IMR-90 (cell line): ENCODE measurements around the gene ADAMTS17. TPM values are rescaled to one million over a fixed set of nuclear protein-coding genes. Genes with fewer than 3 reads are reported as not detected.

Experiments used
- ATAC-seq: fragments of 200-7000 bp; cut with Tn5 transposase; 2 replicates; pipeline ENCODE4 v1.9.1; 2020; ENCODE audit warnings: low read depth, mild to moderate bottlenecking, moderate library complexity
- BruUV-seq: library from RNA; stranded (reverse); fragments of 400-500 nt; replicated peaks from 2 replicates; lab custom pipeline; 2021; lab: Mats Ljungman, UMichigan
- CTCF ChIA-PET: fragments of 300-600 bp; formaldehyde crosslinking; extraction: SDS; loops from one replicate; lab custom pipeline; 2021; ENCODE audit warnings: antibody characterized with exemption; lab: Yijun Ruan, JAX
- POLR2A ChIA-PET: fragments of 300-600 bp; sonication (Branson Sonifier 250); formaldehyde crosslinking; loops from one replicate; lab custom pipeline; 2022; ENCODE audit warnings: antibody characterized with exemption; ENCODE audit not compliant: unreplicated experiment; lab: Charles Lee
- DNase-seq: peaks from one replicate; pipeline ENCODE4 v3.0.0; 2013
- H2AFZ ChIP-seq: replicated peaks from 2 replicates; pipeline ENCODE3; 2013; ENCODE audit warnings: low read length, mild to moderate bottlenecking; ENCODE audit not compliant: poor library complexity
- H2AK5ac ChIP-seq: 2 replicates; pipeline ENCODE4 v1.6.1; 2013; ENCODE audit warnings: low read depth, low read length, inconsistent platforms
- H2AK9ac ChIP-seq: replicated peaks from 2 replicates; pipeline ENCODE3; 2013; ENCODE audit warnings: mild to moderate bottlenecking, low read depth, low read length, moderate library complexity; ENCODE audit not compliant: poor library complexity
- H2BK120ac ChIP-seq: 2 replicates; pipeline ENCODE4 v1.6.1; 2013; ENCODE audit warnings: low read depth, low read length, inconsistent platforms
- H2BK15ac ChIP-seq: 3 replicates; pipeline ENCODE4 v1.6.1; 2013; ENCODE audit warnings: low read depth, low read length, inconsistent platforms
- H2BK20ac ChIP-seq: 2 replicates; pipeline ENCODE4 v1.6.1; 2013; ENCODE audit warnings: low read depth, mild to moderate bottlenecking, inconsistent platforms, low read length, moderate library complexity
- H2BK5ac ChIP-seq: 2 replicates; pipeline ENCODE4 v1.6.1; 2013; ENCODE audit warnings: mild to moderate bottlenecking, low read depth, low read length, inconsistent platforms; ENCODE audit not compliant: poor library complexity, severe bottlenecking
- H3K14ac ChIP-seq: replicated peaks from 2 replicates; pipeline ENCODE4 v1.6.1; 2013; ENCODE audit warnings: low read depth, low read length, inconsistent platforms
- H3K18ac ChIP-seq: 2 replicates; pipeline ENCODE4 v1.6.1; 2013; ENCODE audit warnings: low read depth, low read length, control low read depth
- H3K23ac ChIP-seq: 2 replicates; pipeline ENCODE4 v1.6.1; 2013; ENCODE audit warnings: low read depth, low read length, inconsistent platforms
- H3K27ac ChIP-seq: 2 replicates; pipeline ENCODE4 v1.5.1; 2013; ENCODE audit warnings: mild to moderate bottlenecking, control low read depth, low read length; ENCODE audit not compliant: insufficient read depth
- H3K27me3 ChIP-seq: 2 replicates; pipeline ENCODE4 v1.6.1; 2013; ENCODE audit warnings: low read length; ENCODE audit not compliant: control insufficient read depth, insufficient read depth
- H3K36me3 ChIP-seq: 2 replicates; pipeline ENCODE4 v1.6.1; 2013; ENCODE audit warnings: low read length, mixed read lengths; ENCODE audit not compliant: control insufficient read depth, insufficient read depth
- H3K4ac ChIP-seq: 2 replicates; pipeline ENCODE4 v1.6.1; 2013; ENCODE audit warnings: low read depth, low read length, inconsistent platforms
- H3K4me1 ChIP-seq: 2 replicates; pipeline ENCODE4 v1.6.1; 2013; ENCODE audit warnings: low read length, mixed read lengths; ENCODE audit not compliant: control insufficient read depth, insufficient read depth
- H3K4me2 ChIP-seq: 2 replicates; pipeline ENCODE4 v1.6.1; 2013; ENCODE audit warnings: low read depth, mild to moderate bottlenecking, control low read depth, low read length, moderate library complexity
- H3K4me3 ChIP-seq: 2 replicates; pipeline ENCODE4 v1.5.1; 2013; ENCODE audit warnings: low read depth, mild to moderate bottlenecking, control low read depth, low read length, moderate library complexity; ENCODE audit not compliant: insufficient read depth
- H3K56ac ChIP-seq: 2 replicates; pipeline ENCODE4 v1.6.1; 2013; ENCODE audit warnings: low read length, inconsistent platforms; ENCODE audit not compliant: insufficient read depth; ENCODE audit errors: extremely low read depth
- H3K79me1 ChIP-seq, 2 experiments: 2 replicates each; pipeline ENCODE4 v1.6.1; 2013; ENCODE audit warnings: low read length in 2 of 2, inconsistent platforms in 1 of 2, low read depth in 1 of 2
- H3K9ac ChIP-seq: 2 replicates; pipeline ENCODE4 v1.6.1; 2013; ENCODE audit warnings: low read depth, low read length, control low read depth
- H3K9me1 ChIP-seq: 2 replicates; pipeline ENCODE4 v1.6.1; 2013; ENCODE audit warnings: low read length, inconsistent platforms; ENCODE audit not compliant: insufficient read depth
- H3K9me3 ChIP-seq: 2 replicates; pipeline ENCODE4 v1.6.1; 2013; ENCODE audit warnings: low read length; ENCODE audit not compliant: control insufficient read depth, insufficient read depth
- H4K20me1 ChIP-seq: 2 replicates; pipeline ENCODE4 v1.6.1; 2013; ENCODE audit warnings: low read length, inconsistent platforms; ENCODE audit not compliant: insufficient read depth
- H4K5ac ChIP-seq: 2 replicates; pipeline ENCODE4 v1.6.1; 2013; ENCODE audit warnings: mild to moderate bottlenecking, low read depth, low read length, control low read depth
- H4K8ac ChIP-seq, 2 experiments: 2 replicates each; pipeline ENCODE4 v1.6.1; 2013; ENCODE audit warnings: low read depth in 2 of 2, low read length in 2 of 2, control low read depth in 1 of 2, inconsistent platforms in 1 of 2
- H4K91ac ChIP-seq: 2 replicates; pipeline ENCODE4 v1.6.1; 2013; ENCODE audit warnings: low read depth, low read length, inconsistent platforms; ENCODE audit not compliant: insufficient read depth
- CEBPB ChIP-seq: IDR thresholded peaks from 2 replicates; pipeline ENCODE4 v1.6.1; 2012; ENCODE audit warnings: low read depth, low read length, improper control_type of control experiment
- CHD1 ChIP-seq: IDR thresholded peaks from 2 replicates; pipeline ENCODE4 v1.6.1; 2012; ENCODE audit warnings: low read depth, low read length, improper control_type of control experiment
- ELK1 ChIP-seq: fragments of 150-350 bp; IDR thresholded peaks from 2 replicates; pipeline ENCODE4 v1.6.1; 2016; ENCODE audit warnings: low read depth, mild to moderate bottlenecking, low read length, moderate library complexity, borderline replicate concordance
- FOS ChIP-seq: fragments of 150-350 bp; IDR thresholded peaks from 2 replicates; pipeline ENCODE4 v1.6.1; 2016; ENCODE audit warnings: low read depth, low read length
- MAFK ChIP-seq: IDR thresholded peaks from 2 replicates; pipeline ENCODE4 v1.6.1; 2012; ENCODE audit warnings: low read depth, low read length, improper control_type of control experiment
- MAZ ChIP-seq: IDR thresholded peaks from 2 replicates; pipeline ENCODE4 v1.6.1; 2012; ENCODE audit warnings: low read depth, mild to moderate bottlenecking, low read length, improper control_type of control experiment, moderate library complexity, borderline replicate concordance
- MXI1 ChIP-seq: IDR thresholded peaks from 2 replicates; pipeline ENCODE4 v1.6.1; 2012; ENCODE audit warnings: low read depth, mild to moderate bottlenecking, low read length, moderate library complexity, borderline replicate concordance
- POLR2A ChIP-seq: IDR thresholded peaks from 2 replicates; pipeline ENCODE4 v1.6.1; 2012; ENCODE audit warnings: mild to moderate bottlenecking, low read depth, low read length
- RAD21 ChIP-seq: IDR thresholded peaks from 2 replicates; pipeline ENCODE4 v1.6.1; 2012; ENCODE audit warnings: low read length, improper control_type of control experiment
- RFX5 ChIP-seq: IDR thresholded peaks from 2 replicates; pipeline ENCODE4 v1.8.0; 2012; ENCODE audit warnings: low read depth, mild to moderate bottlenecking, low read length, moderate library complexity
- SMC3 ChIP-seq: fragments of 150-350 bp; IDR thresholded peaks from 2 replicates; pipeline ENCODE4 v1.6.1; 2016; ENCODE audit warnings: low read depth, mild to moderate bottlenecking, antibody characterized with exemption, low read length, moderate library complexity
- WGBS, 2 experiments: methylation state at CpG; one replicate each; pipeline versions ENCODE4 v1.1.5 to v1.1.7; 2013; ENCODE audit warnings: missing lambda C conversion rate in 2 of 2; ENCODE audit not compliant: insufficient read length in 1 of 2; ENCODE audit errors: extremely low coverage in 2 of 2; 5-methylcytosine and 5-hydroxymethylcytosine counted together
- dilution Hi-C: fragments of 300-500 bp; cut with HindIII; formaldehyde crosslinking; loops from one replicate; pipeline ENCODE4 v1.14.3; 2018; ENCODE audit warnings: low sequenced_read_pairs; ENCODE audit not compliant: unreplicated experiment
- in situ Hi-C: fragments of 300-500 bp; cut with MboI; formaldehyde crosslinking; loops from 3 replicates; pipeline ENCODE4 v1.14.3; 2019; ENCODE audit warnings: low sequenced_read_pairs, inconsistent platforms, mixed read lengths
- intact Hi-C: fragments of 100-400 bp; cut with micrococcal nuclease; formaldehyde crosslinking; loops from 2 replicates; pipeline ENCODE4 v1.10.0; 2022
- polyA plus RNA-seq, 3 experiments: library from polyadenylated mRNA; depleted of rRNA; stranded (reverse); fragments of >200 nt; gene quantifications; 2 replicates each; pipeline ENCODE4 v1.2.3, GENCODE V29; 2012; ENCODE audit warnings: low replicate concordance in 1 of 3
- total RNA-seq: library from RNA; depleted of rRNA; stranded (reverse); fragments of >200 nt; gene quantifications from 2 replicates; pipeline ENCODE4 v1.2.3, GENCODE V29; 2012
- TF ChIP-seq, protein P1 (sequence below): fragments of 150-350 bp; IDR thresholded peaks from 2 replicates; pipeline ENCODE4 v1.6.1; 2017; ENCODE audit warnings: mild to moderate bottlenecking, antibody characterized with exemption, low read length, low read depth

The ADAMTS17 gene
- total and polyA plus RNA-seq, 2 of the 4 experiments (the other 2 are of a cell fraction) = 0.03 TPM; not detected in 1

DNA sequence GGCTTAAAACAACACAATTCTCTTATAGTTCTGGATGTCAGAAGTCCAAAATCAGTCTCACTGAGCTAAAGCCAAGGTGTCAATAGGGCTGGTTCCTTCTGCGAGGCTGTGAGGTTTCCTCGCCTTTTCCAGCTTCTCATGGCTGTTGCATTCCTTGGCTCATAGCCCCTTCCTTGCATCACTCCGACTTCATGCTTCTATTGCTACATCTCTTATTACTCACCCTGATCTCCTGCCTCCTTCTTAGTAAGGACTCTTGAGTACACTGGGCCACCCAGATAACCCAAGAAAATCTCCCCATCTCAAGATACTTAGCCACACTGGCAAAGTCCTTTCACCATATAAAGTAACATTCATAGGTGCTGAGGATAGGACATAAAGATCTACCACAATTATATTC lies 193.9 kb downstream of the ADAMTS17 start:
- Histone ChIP-seq H2BK5ac (no peak overlapping the region), H3K4ac (no peak overlapping the region), H3K9me1 (no peaks in the 10 kb centered on the region), H3K27me3 (no peaks in the 10 kb centered on the region), H3K9me3 (peaks cover 22% of the 10 kb centered on the region), H3K56ac (no peak overlapping the region), H3K79me1 (no peaks in the 10 kb centered on the region), H3K14ac (no peak overlapping the region), H4K20me1 (no peaks in the 10 kb centered on the region), H2AK5ac (no peak overlapping the region), H2BK15ac (no peak overlapping the region), H3K18ac (no peak overlapping the region), H4K8ac (no peak overlapping the region), H2BK20ac (no peak overlapping the region), H2AFZ (no peak overlapping the region), H3K4me2 (no peak overlapping the region), H4K5ac (no peak overlapping the region), H3K23ac (no peak overlapping the region), H3K4me3 (no peak overlapping the region), H3K27ac (no peak overlapping the region), H3K4me1 (no peaks in the 10 kb centered on the region), H2AK9ac (no peak overlapping the region), H4K91ac (no peak overlapping the region), H2BK120ac (no peak overlapping the region), H3K36me3 (no peaks in the 10 kb centered on the region), H3K9ac (no peak overlapping the region)
- intact Hi-C loops (no loop called here), in situ Hi-C loops (no loop called here), dilution Hi-C loops (no loop called here)
- TF ChIP-seq MAFK (no peak), RAD21 (no peak), MXI1 (no peak), ELK1 (no peak), FOS (no peak), CEBPB (no peak), RFX5 (no peak), SMC3 (no peak), CHD1 (no peak), POLR2A (no peak), MAZ (no peak)
- TF ChIP-seq, protein P1, sequence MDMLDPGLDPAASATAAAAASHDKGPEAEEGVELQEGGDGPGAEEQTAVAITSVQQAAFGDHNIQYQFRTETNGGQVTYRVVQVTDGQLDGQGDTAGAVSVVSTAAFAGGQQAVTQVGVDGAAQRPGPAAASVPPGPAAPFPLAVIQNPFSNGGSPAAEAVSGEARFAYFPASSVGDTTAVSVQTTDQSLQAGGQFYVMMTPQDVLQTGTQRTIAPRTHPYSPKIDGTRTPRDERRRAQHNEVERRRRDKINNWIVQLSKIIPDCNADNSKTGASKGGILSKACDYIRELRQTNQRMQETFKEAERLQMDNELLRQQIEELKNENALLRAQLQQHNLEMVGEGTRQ = no peak
- BruUV-seq = no TSS peak
- no peak for ATAC-seq
- DNase-seq = no peak
- CTCF ChIA-PET = no interaction called here
- no CpG with 5 or more reads among the region's 3 CpGs for WGBS, 2 experiments
- POLR2A ChIA-PET = interaction anchor here (0.5 kb wide), 1 partner anchor 34 kb away, joined by 4 read pairs; no protein-coding TSS in a partner anchor
